Immature natural killer cell (primary cell): ENCODE measurements around the gene RANBP3. TPM values are rescaled to one million over a fixed set of nuclear protein-coding genes. Genes with fewer than 3 reads are reported as not detected.
"Not testable (repeated sequence)": the region's sequence is repeated elsewhere in the genome, so short reads cannot be mapped to it uniquely, and the experiment has no call there.

Experiments
- DNase-seq, 3 donors: peaks; one replicate each; pipeline ENCODE4 v3.0.0; 2022; ENCODE audit warnings: mixed read lengths in 1 of 3
- H3K27ac Mint-ChIP-seq, 6 donors: one replicate each; pipeline ENCODE4 v1.8.0; 2020; ENCODE audit warnings: mixed read lengths in 6 of 6, mild to moderate bottlenecking in 5 of 6, inconsistent platforms in 4 of 6, moderate library complexity in 3 of 6
- H3K27me3 Mint-ChIP-seq, 3 donors: one replicate each; pipeline ENCODE4 v1.8.0; 2020 to 2021; ENCODE audit warnings: low read depth in 3 of 3, mild to moderate bottlenecking in 3 of 3, mixed read lengths in 3 of 3, moderate library complexity in 3 of 3, inconsistent platforms in 1 of 3
- H3K36me3 Mint-ChIP-seq, 3 donors: one replicate each; pipeline ENCODE4 v1.8.0; 2020; ENCODE audit warnings: mixed read lengths in 3 of 3, inconsistent platforms in 2 of 3, mild to moderate bottlenecking in 2 of 3
- H3K4me1 Mint-ChIP-seq, 2 donors: one replicate each; pipeline ENCODE4 v1.8.0; 2020; ENCODE audit warnings: inconsistent platforms in 2 of 2, mild to moderate bottlenecking in 2 of 2, mixed read lengths in 2 of 2, moderate library complexity in 1 of 2
- H3K4me3 Mint-ChIP-seq, 5 donors: one replicate each; pipeline ENCODE4 v1.8.0; 2020; ENCODE audit warnings: mild to moderate bottlenecking in 5 of 5, mixed read lengths in 5 of 5, inconsistent platforms in 3 of 5, moderate library complexity in 3 of 5
- H3K9me3 Mint-ChIP-seq, 6 donors: one replicate each; pipeline ENCODE4 v1.8.0; 2020; ENCODE audit warnings: mild to moderate bottlenecking in 6 of 6, mixed read lengths in 6 of 6, inconsistent platforms in 4 of 6, moderate library complexity in 3 of 6
- polyA plus RNA-seq, 3 donors: library from polyadenylated mRNA; unstranded; fragments of 300-500 nt; fragmentation: Illumina TruSeq; gene quantifications; one replicate each; pipeline ENCODE4 v1.2.3, GENCODE V29; 2021

Gene RANBP3, protein sequence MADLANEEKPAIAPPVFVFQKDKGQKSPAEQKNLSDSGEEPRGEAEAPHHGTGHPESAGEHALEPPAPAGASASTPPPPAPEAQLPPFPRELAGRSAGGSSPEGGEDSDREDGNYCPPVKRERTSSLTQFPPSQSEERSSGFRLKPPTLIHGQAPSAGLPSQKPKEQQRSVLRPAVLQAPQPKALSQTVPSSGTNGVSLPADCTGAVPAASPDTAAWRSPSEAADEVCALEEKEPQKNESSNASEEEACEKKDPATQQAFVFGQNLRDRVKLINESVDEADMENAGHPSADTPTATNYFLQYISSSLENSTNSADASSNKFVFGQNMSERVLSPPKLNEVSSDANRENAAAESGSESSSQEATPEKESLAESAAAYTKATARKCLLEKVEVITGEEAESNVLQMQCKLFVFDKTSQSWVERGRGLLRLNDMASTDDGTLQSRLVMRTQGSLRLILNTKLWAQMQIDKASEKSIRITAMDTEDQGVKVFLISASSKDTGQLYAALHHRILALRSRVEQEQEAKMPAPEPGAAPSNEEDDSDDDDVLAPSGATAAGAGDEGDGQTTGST
- polyA plus RNA-seq = 10 to 100 TPM in 1 of 3 donors, 1 to 10 TPM in 2; 3.2 to 14.5 (median 4.4) TPM

DNA sequence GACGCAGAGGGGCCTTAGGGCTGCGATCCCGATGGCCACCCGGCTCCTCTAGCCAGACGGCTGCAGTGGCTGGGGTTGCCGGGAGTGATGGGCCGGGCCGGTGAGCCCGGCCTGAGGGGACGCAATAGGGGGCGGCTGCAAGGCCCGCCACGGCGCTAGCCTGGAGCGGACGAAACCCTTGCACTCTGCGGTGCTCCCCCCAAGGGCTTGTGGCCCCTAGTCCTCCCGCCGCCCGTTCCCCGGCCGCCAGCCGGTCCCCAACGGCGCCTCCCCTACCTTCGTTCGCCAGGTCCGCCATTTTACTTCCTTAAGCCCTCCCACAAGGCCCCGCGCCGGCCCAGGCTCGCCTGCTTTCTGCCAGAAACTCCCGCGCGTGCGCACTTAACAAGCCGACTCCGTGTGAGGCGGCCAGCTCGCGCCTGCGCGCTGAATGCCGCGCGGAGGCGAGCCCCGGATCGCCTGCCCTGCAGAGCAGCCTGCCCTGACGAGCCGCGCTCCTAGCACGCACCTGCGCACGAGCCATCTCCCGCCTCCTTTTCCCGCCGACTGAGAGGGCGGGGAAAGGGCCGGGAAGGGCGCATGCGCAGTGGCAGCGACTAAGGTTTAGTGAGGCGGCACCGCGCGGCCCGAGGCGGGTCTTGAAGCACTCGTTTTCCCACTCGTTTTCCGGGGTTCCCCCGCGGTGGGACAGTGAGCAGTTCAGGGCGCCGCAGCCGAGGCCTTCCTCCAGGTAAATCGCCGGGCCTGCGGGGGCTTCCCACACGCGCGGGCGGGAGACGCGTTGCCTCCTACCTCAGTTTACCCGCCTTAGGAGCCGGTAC is at the start of gene RANBP3:
RANBP3 (minus strand) TSS at position 356 of the 821 bp plus-strand sequence; CDS start at position 298, 58 bp downstream.
- Mint-ChIP-seq H3K9me3 (no peaks in the 10 kb centered on the region), H3K4me1 (peaks cover 46 to 59% of the 10 kb centered on the region in 2 donors), H3K27ac (peak within 1 kb of the TSS; percentile 85 to 95 (median 92)), H3K36me3 (no peaks in the 10 kb centered on the region), H3K27me3 (peaks cover 5 to 12% (median 6%) of the 10 kb centered on the region in 3 donors), H3K4me3 (peak within 1 kb of the TSS; percentile 90 to 94 (median 93))
- peak; percentile 97 to 99 (median 99) for DNase-seq

DNA sequence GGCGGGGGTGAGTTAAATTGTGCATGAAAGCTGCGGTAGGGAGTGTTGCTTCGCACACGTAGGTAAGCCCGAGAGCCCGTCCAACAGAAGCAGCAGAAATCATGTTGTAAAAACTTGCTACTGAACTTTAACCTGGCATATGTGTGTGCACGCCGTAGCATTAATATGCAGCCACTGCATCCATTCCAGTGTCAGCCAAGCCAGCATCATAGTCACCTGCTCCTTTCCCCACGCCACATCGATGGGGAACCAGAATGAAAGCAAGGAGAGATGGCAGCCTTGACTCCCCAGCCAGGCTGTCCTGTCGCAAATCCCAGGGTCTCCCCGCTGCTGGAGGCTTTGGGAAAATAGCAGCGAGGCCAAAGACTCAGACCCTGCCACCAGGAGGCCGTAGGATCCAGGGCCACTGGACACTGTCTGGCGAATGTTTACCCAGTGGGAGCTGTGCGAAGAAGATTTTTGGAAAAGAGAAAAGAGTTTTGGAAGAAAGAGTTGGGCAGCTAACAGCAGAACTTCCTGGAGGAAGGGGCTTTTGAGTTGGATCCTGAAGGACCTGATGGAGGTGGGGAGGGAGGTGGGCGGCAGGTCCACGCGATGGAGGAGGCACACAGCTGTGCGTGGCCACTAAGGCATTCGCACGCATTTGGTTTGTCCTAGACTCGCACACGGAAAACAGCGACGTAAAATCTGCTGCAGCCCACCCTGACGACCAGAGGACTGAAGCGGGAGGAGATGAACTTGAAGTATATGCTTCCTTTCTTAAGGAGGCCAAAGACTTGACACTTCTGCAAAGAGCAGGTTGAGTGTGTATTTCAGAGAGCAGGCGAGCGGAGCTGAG is 48.7 kb upstream of the RANBP3 start:
- Mint-ChIP-seq H3K27me3 (peaks cover 0 to 1% (median 0%) of the 10 kb centered on the region in 3 donors), H3K9me3 (no peaks in the 10 kb centered on the region), H3K4me1 (no peaks in the 10 kb centered on the region), H3K27ac (no peak overlapping the region), H3K4me3 (no peak overlapping the region), H3K36me3 (no peaks in the 10 kb centered on the region)
- DNase-seq = no peak

DNA sequence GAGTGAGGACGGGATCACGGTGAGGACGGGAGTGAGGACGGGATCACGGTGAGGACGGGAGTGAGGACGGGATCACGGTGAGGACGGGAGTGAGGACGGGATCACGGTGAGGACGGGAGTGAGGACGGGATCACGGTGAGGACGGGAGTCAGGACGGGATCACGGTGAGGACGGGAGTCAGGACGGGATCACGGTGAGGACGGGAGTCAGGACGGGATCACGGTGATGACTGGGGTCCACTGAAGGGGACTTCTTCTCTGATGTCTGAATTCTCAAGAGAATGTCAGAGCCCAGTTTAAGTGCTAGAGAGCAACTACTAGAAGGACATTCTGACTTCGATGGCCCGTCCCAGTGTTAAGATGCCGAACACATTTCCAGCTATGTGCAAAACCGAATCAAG is 46.8 kb upstream of the RANBP3 start:
- not testable (repeated sequence) for H3K27ac Mint-ChIP-seq, H3K4me3 Mint-ChIP-seq, DNase-seq, H3K9me3 Mint-ChIP-seq, H3K4me1 Mint-ChIP-seq, H3K27me3 Mint-ChIP-seq, H3K36me3 Mint-ChIP-seq

DNA sequence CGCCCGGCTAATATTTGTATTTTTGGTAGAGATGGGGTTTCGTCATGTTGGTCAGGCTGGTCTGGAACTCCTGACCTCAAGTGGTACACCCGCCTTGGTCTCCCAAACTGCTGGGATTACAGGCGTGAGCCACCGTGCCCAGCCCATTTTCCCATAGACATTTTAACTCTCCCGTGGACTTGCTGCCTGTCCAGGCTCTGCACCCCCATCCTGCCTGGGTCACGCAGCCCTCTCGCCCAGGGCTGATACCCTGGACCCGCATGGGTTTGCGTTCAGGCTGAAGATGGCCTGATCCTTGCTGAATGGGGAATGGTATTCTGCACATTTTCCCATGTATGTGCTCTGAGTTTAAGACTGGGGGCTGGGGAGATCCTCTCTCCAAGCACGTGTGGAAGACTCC is 46.0 kb upstream of the RANBP3 start:
- no peaks in the 10 kb centered on the region for H3K9me3 Mint-ChIP-seq
- no peak for DNase-seq
- peaks cover 0 to 2% (median 1%) of the 10 kb centered on the region in 3 donors for H3K27me3 Mint-ChIP-seq
- no peak overlapping the region for H3K4me3 Mint-ChIP-seq
- no peaks in the 10 kb centered on the region for H3K36me3 Mint-ChIP-seq
- H3K4me1 Mint-ChIP-seq = no peaks in the 10 kb centered on the region
- H3K27ac Mint-ChIP-seq = no peak overlapping the region

DNA sequence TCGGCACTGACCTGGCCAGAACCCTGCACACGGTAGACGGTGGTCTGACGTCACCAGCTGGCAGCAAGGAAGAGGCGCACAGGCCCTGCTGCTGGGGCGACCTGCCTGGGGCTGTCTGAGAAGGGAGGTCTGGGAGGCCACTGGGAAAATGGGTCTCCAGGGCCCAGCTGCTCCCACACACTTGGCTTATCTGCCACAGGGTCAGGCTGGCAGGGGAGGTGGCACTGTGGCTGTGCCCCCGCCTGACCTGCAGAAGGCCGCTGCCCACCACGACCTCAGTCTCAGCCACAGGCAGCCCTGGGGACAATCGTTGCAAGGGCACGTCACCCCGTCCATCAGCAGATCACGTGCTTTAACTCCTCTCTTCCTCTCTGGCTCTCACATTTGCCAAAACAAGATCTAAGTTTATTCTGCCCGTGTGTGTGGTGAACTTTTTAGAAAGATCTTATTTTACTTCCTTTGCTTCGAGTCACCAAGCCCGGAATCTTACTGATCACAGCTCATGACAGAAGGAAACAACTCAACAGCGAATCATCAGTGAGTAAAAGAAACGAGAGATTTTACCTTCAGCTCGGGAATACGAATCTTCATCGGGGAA is 45.2 kb upstream of the RANBP3 start:
- Mint-ChIP-seq H3K27ac (no peak overlapping the region), H3K36me3 (no peaks in the 10 kb centered on the region), H3K27me3 (peaks cover 0 to 3% (median 1%) of the 10 kb centered on the region in 3 donors), H3K4me3 (no peak overlapping the region), H3K4me1 (no peaks in the 10 kb centered on the region), H3K9me3 (no peaks in the 10 kb centered on the region)
- no peak for DNase-seq

DNA sequence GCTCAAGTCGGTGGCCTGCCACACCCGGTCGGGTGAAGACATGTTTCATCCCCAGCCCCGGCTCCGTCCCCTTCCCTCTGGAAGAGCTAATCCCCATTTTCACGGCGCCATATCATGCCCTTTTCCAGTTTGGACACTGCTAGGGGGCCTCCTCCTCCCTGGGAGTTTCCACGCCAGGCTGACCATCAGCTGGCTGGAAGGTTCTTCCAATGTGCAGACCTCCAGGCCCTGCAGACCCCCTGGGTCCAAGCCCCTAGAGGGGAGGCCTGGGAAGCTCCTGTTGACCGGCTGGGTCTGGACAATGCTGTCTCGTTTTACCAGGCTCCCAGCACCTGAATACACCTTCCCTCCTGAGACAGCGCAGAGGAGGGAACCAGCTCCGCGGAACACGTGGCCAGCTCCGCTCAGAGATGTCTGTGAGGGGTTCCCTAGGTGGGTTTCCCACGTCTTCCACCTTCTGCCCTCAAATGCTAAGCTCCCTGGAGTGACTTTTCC is 44.7 kb upstream of the RANBP3 start:
- Mint-ChIP-seq H3K36me3 (no peaks in the 10 kb centered on the region), H3K9me3 (no peaks in the 10 kb centered on the region), H3K27me3 (peaks cover 0 to 5% (median 1%) of the 10 kb centered on the region in 3 donors), H3K4me1 (no peaks in the 10 kb centered on the region), H3K27ac (no peak overlapping the region), H3K4me3 (no peak overlapping the region)
- DNase-seq = no peak

DNA sequence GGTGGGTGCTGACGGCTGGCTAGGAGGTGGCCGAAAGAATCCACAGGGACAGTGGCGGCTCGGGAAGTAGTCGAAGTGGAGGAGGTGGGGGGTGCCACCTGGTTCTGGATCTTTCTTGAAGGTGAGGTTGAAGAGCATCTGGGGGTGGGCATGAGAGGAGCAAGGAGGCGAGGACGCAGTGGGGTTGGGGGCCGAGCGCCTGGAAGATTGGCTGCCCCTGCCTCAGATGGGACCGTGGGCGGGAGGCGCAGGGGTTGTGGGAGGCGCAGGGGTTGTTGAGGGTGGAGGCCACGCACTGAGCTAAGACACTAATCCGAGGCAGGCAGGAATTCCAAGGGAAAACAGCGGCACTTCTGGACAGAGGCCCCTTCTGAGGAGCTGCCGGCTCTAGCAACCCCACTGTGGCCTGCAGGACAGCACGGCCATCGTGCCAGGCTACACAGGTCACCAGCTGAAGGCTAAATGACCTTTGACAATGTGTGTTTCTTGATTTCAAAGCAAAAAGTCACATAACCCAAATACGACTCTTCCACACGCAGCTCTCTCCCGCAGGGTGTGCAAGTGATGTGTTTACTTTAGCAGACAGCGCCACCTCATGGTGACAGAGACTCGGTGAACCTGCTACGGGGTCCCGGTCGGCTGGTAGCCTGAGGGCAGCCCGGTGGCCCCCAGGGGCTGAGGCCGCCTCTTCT is 44.1 kb upstream of the RANBP3 start:
- H3K4me3 Mint-ChIP-seq = no peak overlapping the region
- no peaks in the 10 kb centered on the region for H3K4me1 Mint-ChIP-seq
- no peaks in the 10 kb centered on the region for H3K36me3 Mint-ChIP-seq
- DNase-seq = peak; percentile 45 to 54 (median 45)
- peaks cover 0 to 5% (median 1%) of the 10 kb centered on the region in 3 donors for H3K27me3 Mint-ChIP-seq
- H3K27ac Mint-ChIP-seq = no peak overlapping the region
- no peaks in the 10 kb centered on the region for H3K9me3 Mint-ChIP-seq

DNA sequence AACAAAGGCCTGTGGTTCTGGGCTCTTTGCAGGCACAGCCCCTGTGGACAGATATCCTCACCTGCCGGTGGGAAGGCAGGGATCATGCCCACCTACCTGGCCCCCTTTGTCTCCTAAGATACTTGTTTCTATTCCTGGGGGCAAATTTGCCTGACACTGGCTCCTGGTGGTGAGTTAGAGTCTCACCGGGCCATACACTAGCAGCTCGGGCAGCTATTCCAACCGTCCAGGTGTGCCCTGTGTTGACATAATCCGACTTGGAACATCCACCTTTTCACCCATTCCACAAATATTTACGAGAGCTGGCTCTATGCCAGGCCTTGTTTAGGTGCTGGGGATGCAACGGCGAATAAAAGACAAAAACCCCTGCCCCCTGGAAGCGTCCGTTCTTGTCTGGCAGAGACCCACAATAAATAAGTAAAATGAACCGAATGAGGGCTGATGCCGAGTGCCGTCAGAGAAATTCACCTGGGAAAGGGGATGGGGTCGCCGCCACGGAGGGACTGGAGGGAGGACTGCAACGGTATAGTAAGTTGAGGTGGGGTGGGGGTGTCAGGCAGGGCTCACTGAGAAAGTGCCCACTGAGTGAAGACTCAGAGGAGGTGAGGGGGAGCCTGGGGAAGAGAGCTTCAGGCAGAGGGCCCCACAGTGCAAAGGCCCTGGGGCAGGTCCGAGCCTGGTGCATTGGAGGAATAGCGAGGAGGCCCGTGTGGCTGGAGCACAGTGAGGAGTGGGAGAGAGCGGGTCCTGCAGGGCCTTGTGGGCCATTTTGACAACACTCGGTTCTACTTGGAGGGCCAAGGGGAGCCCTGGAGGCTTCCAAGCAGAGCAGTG is 43.2 kb upstream of the RANBP3 start:
- H3K4me3 Mint-ChIP-seq = no peak overlapping the region
- H3K9me3 Mint-ChIP-seq = no peaks in the 10 kb centered on the region
- H3K36me3 Mint-ChIP-seq = no peaks in the 10 kb centered on the region
- peaks cover 0 to 5% (median 1%) of the 10 kb centered on the region in 3 donors for H3K27me3 Mint-ChIP-seq
- H3K27ac Mint-ChIP-seq = no peak overlapping the region
- H3K4me1 Mint-ChIP-seq = no peaks in the 10 kb centered on the region
- DNase-seq = no peak

DNA sequence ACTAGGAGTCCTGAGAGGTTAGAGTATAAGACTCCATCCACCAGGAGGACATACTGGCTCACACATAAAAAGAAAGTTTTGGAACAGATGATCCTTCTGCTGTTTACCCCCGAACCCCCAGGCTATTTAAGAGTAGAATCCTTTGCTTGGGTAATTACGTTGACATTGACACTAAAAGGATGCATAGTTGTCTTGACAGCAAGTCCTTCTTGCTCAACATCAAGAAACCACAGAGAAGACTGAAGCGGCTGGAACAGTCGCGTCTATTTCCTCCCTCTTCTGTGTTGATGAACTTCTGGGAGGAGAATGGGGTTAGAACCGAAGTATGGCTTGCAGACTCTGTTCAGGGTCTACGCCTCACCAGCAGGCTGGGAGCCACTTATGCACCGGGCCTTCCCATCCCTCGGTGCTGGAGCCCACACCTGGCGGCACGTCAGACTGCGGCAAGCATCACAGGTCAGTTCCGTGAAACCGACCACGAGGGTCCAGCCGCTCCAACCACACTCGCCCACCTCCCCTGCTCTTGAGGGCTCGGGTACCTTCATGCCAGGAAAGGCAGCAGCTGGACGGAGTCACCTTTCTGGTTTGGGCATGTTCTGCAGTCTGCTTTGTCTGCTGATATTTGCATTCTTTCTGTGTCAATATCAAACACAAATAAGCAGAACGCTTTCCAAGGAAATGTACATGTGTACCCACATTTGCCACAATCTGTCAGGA is 42.4 kb upstream of the RANBP3 start:
- Mint-ChIP-seq H3K36me3 (no peaks in the 10 kb centered on the region), H3K27me3 (peaks cover 0 to 5% (median 1%) of the 10 kb centered on the region in 3 donors), H3K27ac (no peak overlapping the region), H3K9me3 (no peaks in the 10 kb centered on the region), H3K4me1 (no peaks in the 10 kb centered on the region), H3K4me3 (no peak overlapping the region)
- no peak for DNase-seq

DNA sequence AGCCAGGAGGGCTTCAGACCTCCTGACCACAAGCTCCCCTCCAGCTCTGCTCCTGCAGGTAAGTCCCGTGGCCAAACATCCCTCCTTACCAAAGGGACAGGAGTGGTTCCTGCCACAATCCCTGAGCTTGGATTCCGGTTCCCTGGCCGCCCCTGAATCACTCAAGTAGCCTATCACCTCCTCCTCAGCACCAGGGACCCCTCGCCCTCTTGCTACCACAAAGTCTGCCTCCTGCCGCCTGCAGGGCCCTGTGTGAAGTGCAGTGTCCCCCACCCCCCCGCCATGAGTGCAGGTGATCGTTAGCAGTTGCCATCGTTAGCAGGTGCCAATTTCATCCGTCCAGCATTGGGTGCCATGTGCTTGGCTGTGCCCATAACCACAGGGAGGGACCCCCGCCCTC is 40.8 kb upstream of the RANBP3 start:
- Mint-ChIP-seq H3K4me3 (no peak overlapping the region), H3K27me3 (peaks cover 0 to 5% (median 1%) of the 10 kb centered on the region in 3 donors), H3K27ac (no peak overlapping the region), H3K9me3 (no peaks in the 10 kb centered on the region), H3K4me1 (no peaks in the 10 kb centered on the region), H3K36me3 (no peaks in the 10 kb centered on the region)
- no peak for DNase-seq

DNA sequence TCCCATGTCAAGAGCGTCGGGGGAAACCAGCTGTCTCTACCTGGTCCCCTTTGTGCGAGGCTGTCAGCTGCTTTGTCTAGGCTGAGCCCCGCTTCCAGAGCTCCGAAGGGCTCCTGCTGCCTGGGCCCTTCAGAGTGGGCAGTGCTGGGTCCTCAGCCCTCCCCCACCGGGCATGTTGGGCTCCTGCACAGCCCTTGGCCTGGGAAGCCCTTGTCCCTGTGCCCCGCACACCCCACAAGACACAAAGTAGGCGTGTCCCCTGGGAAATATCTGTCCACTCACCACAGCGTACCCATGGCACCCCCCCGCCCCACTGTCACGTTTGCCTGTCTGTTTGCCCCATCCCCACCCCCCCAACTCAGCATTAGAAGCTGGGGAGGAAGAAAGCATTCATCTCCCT is 39.6 kb upstream of the RANBP3 start:
- H3K27me3 Mint-ChIP-seq = peaks cover 0 to 5% (median 0%) of the 10 kb centered on the region in 3 donors
- H3K9me3 Mint-ChIP-seq = no peaks in the 10 kb centered on the region
- DNase-seq = no peak
- no peak overlapping the region for H3K4me3 Mint-ChIP-seq
- H3K4me1 Mint-ChIP-seq = no peaks in the 10 kb centered on the region
- no peak overlapping the region for H3K27ac Mint-ChIP-seq
- no peaks in the 10 kb centered on the region for H3K36me3 Mint-ChIP-seq
